ENCODE measurements around the gene ARIH2.
A peak's percentile ranks its signal among the peaks of the same experiment; 100 is the strongest.

The ARIH2 gene

DNA sequence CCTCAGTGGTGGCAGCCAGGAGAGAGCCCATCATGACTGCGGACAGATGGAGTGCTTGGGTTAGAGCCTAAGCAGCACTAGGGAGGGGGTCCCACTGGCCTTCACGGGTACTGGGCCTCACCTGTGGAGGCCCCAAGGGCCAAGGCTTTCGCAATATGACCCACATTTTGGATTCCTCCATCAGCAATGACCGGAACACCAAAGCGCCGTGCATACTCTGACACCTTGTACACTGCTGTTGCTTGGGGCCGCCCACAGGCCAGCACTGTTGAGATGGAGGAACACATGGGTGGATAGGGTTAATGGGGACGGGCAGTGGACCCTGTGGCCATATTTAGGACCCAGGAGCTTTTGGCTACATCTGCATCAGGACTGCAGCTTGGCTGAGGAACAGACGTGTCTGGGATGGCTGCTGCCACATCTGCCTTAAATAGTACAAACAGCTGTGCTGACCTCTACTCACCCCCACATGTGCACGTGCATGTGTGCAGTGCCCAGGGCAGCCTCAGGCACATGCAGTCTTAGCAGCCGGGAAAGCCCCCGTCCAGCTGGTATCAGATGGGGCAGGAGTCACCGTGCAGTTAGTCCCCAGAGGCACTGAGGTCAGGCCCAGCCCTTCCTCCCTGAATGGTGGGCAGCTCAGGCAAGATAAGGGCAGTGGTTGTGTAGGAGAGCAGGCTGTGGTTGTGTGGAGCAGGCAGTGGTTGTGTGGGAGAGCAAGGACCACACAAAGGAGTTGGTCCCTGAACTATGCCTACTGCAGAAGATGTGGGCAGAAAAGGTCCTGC, 106.6 kb downstream of the ARIH2 start:
- DNase-seq: no peak
- intact Hi-C loops (cut with DNase I): loop anchor here (10.0 kb wide), 2 partner anchors 70 to 390 kb away; partner anchors contain the start of genes QRICH1, RHOA and TCTA

DNA sequence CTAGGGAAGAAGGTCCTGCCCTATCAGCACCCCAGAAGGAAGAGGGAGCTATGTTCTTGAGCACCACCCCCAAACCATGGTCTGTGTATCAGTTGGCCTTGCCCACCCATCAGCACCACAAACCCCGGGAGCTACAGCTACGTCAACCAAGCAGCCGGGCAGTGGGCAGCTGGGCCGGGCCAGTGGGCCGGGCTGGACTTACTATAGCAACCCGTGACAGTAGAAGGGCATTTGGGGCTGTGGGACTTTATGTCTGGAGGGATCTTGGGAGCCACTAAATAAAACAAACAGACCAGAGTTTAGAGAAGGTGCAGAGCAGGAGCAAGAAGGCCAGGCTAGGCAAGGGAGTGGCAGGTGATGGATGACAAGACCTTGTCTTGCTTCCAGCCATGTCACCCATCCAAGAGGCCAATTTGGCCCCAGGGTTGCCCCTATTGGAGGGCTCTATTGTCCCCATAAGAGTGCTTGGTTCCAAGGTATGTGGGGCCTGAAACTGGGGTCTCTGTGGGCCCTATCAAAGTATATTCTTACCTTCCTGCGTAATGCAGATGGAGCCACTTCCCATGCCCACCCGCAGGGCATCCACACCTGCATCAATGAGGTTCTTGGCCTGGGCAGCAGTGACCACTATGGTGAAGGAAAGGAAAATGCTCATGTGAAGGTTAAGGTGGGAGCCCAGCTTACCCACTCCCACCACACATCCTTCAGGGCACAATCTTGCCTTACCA, 107.3 kb downstream of the ARIH2 start:
- intact Hi-C loops (cut with DNase I): loop anchor here (10.0 kb wide), 2 partner anchors 69 to 389 kb away; partner anchors contain the start of genes QRICH1, RHOA and TCTA
- DNase-seq: no peak

DNA sequence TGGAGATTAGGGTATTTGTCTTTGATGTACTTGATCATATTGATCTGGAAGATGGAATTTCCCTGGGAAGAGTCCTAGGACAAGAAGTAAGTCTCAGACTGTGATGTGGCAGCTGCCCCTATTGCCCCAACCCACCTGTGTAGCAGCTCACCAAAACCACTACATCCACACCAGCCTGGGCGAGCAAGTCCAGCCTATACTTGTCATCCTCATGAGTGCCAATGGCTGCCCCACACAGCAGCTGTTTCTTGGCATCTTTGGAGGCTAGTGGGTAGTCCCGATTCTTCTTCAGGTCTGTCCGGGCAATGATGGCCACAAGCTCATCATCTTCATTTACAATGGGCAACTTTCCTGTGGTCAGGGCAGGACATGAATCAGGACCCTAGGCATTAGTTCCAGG, 107.9 kb downstream of the ARIH2 start:
- intact Hi-C loops (cut with DNase I): loop anchor here (10.0 kb wide), 2 partner anchors 68 to 388 kb away; partner anchors contain the start of genes QRICH1, RHOA and TCTA
- no peak for DNase-seq

DNA sequence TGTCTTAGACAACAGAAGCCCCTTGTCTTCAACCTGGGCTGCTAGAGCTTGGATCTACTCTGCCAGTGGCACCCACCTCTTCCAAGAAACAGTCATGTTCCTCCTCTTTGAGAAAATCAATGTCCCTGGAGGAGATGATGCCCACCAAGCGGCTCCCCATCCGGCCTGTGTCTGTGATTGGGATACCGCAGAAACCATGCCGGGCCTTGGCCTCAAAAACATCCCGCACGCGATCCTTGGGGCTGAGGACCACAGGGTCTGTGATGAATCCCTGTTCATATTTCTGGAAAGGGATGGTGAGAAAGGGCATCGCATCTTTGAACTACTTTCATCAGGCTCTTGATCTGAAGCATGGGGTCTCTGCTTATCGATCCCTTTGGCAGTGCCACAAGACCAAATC, 109.0 kb downstream of the ARIH2 start:
- intact Hi-C loops (cut with DNase I): loop anchor here (10.0 kb wide), 2 partner anchors 67 to 387 kb away; partner anchors contain the start of genes QRICH1, RHOA and TCTA
- no peak for DNase-seq

DNA sequence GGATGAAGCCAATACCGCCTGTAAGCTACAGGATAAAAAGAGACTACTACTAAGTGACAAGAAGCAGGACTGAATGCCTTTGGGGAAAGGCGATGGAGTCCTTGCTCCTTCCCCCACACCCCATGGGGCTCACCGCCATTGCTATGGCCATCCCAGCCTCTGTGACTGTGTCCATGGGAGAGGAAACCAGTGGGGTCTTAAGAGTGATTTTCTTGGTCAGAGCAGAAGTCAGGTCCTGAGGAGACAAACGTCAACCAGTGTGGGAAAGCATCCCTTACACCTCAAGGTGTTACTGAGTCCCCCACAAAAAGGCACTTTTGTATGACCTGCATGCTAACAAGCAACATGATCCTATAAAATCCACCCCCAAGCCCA, 109.6 kb downstream of the ARIH2 start:
- intact Hi-C loops (cut with DNase I): loop anchor here (10.0 kb wide), 2 partner anchors 67 to 387 kb away; partner anchors contain the start of genes QRICH1, RHOA and TCTA
- no peak for DNase-seq

DNA sequence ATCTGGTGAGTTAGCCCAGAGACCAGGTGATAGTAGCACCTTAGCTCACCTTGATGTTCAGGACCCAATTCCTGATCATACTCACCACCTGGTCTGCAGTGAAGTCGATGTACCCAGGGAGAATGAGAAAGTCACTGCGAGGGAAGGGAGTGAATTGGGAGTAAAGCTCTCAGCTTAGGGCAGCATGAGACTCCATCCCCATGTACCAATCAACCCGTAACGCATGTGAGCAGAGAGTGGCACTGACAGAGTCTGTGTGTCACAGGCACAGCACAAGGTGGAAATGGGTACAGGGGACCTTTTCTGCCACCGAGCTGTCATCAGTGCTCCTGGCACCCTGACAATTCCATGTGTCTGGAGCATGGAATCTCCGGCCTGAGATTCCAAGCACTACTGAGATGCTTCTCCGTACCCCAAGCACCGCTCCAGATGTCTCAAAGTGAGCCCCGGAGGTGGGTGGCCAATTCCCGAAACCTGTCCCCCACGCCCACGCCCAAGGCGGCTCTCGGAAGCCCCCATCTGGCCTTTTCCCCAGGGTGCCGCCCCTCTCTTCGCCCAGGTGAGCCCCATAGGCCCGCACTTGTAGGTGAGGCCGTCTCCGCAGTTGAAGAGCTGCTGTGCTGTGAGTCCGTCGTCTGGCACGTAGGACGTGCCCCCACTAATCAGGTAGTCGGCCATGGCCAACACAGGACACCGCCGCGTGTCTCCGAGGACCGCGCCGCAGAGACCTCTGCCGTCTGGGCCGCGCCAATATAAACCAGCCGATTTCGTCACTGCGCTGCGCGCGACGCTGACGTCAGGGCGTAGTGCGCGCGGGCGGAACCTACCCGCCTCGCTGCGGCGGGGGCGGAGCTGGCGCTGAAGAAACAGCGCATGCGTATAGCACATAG, 110.3 kb downstream of the ARIH2 start, which contains the start of gene IMPDH2:
TSS of gene IMPDH2 (minus strand) at position 726 of the 890 bp plus-strand sequence. CDS start at position 678, 48 bp downstream.
- intact Hi-C loops (cut with DNase I): loop anchor here (10.0 kb wide), 2 partner anchors 66 to 386 kb away; partner anchors contain the start of genes QRICH1, RHOA and TCTA
- peak; percentile 91 to 98 (median 96) for DNase-seq

DNA sequence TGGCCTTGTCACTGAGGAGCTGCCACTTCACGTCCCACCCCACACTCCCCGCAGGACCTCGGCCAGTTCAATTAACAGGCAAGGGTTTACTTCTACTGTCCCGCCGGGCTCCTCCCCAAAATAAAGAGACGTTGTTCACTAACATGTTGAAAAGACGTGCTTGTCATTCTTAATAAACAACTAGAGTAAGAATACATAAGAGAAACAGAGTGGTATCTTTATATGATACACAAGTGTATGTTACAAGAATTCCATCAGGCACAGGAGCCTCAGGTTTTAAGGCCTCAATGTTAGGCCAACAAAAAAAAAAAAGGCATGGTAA, 110.9 kb downstream of the ARIH2 start:
- intact Hi-C loops (cut with DNase I): loop anchor here (10.0 kb wide), 2 partner anchors 65 to 385 kb away; partner anchors contain the start of genes QRICH1, RHOA and TCTA
- no peak for DNase-seq

DNA sequence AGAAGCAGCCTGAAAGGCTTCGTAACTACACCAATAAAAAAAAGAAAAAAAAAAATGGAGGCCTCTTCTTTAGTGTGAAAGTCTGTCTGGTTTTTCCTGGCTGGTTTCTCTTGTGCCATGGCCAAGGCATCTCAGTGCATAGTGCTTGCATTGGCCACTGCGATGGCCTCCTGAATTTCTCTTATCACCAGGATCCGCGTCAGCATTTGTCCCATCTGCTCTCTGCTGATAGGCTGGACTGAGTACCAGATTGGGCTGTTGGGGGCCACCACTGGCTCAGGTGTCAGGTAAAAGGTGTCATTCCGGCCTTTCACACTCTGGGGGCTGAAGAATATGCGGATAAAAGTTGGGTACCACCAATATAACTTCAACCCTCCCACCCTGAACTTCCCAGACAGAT, 111.7 kb downstream of the ARIH2 start:
- no peak for DNase-seq
- intact Hi-C loops (cut with DNase I): no loop called here

DNA sequence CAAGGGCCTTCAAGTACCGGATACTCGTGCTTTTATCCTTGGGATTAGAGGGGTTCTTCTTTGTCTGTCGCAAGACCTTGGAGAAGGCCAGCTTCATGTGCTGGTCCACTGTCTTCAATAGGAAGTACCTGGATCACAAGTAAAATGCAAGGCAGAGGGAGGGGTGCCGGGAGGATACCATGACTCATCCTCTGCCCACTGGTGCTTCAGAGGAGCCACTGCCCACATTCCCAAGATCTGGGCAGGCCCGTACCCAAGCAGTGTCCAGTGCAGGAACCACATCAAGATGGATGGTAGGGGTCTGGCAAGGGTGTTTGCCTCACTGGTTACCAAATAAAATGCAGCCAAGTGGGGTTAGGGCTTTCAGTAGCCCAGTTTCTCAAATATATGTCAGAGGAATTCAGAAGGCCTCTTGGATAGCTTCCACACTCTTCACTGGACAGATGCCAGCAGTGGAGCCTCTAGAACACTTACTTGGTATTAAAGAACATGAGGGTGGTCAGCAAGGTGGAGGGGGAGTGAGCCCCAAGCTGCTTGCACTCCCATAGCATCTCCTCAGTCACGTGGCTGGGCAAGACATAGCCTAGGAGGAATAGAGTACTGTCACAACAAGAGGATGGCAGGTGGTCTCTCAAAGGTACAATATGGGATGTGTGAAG, 114.1 kb downstream of the ARIH2 start:
- intact Hi-C loops (cut with DNase I): no loop called here
- DNase-seq: no peak

DNA sequence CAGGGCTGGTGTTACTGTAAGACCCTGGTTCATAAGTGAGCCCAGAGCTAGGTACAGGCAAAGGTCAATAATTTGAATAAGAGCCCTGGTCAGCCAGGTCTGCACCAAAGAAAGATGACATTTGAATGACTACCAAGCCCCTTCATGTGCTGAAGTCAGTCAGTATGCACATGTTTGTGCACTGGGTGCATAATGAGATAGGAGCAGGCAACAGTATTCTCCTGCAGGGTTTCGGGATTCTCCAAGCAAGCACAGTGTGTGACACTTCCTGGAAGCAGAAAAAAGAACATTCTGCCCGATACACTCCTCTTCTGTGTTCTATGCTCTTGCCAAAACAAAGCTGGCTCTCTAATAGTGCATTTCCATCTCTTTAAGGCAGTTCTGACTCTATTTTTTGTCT, 116.0 kb downstream of the ARIH2 start:
- no peak for DNase-seq
- intact Hi-C loops (cut with DNase I): no loop called here

DNA sequence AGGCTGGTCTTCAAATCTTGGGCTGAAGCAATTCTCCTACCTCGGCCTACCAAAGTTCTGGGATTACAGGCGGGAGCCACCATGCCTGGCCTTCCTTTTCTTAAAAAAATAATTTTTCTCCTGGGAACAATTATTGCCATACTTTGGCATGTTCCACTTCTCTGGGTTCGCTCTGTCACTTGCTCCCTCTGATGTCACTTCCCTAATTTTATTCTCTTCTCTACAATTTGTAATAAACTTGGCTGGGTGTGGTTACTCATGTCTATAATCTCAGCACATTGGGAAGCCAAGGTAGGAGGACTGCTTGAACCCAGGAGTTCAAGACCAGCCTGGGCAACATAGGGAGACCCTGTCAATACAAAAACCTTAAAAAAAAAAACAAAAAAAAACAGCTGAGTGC, 116.6 kb downstream of the ARIH2 start:
- no peak for DNase-seq
- intact Hi-C loops (cut with DNase I): no loop called here
